ENCODE results near the gene PBX3. TPM values are rescaled to one million over a fixed set of nuclear protein-coding genes. Genes with fewer than 3 reads are reported as not detected.

PBX3 gene
- total and polyA plus RNA-seq, 8 donors, result 8.9 to 36.8 (median 21.5) TPM

GRCh38 chr9:126000256-126000655 is 253.1 kb downstream of the PBX3 start:
- DNase-seq (peak in 1 of 6 donors; percentile 17), FAIRE-seq (no peak), ATAC-seq (no peak)
- H3K4me1 ChIP-seq, result no peaks in the 10 kb centered on the region
- no peaks in the 10 kb centered on the region for H3K27me3 ChIP-seq
- H3K36me3 ChIP-seq, result no peaks in the 10 kb centered on the region
- H3K9me3 ChIP-seq, result no peaks in the 10 kb centered on the region
- H3K4me3 ChIP-seq, result no peak overlapping the region
- TF ChIP-seq, protein P1, sequence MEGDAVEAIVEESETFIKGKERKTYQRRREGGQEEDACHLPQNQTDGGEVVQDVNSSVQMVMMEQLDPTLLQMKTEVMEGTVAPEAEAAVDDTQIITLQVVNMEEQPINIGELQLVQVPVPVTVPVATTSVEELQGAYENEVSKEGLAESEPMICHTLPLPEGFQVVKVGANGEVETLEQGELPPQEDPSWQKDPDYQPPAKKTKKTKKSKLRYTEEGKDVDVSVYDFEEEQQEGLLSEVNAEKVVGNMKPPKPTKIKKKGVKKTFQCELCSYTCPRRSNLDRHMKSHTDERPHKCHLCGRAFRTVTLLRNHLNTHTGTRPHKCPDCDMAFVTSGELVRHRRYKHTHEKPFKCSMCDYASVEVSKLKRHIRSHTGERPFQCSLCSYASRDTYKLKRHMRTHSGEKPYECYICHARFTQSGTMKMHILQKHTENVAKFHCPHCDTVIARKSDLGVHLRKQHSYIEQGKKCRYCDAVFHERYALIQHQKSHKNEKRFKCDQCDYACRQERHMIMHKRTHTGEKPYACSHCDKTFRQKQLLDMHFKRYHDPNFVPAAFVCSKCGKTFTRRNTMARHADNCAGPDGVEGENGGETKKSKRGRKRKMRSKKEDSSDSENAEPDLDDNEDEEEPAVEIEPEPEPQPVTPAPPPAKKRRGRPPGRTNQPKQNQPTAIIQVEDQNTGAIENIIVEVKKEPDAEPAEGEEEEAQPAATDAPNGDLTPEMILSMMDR (IDR thresholded peaks at IDR 0.05), result no peak
- 84 to 86% methylated on average over 6 of the region's 6 CpGs for WGBS, 2 donors
- no peak overlapping the region for H3K27ac ChIP-seq
- intact Hi-C loops (cut with DNase I), result no loop called here

GRCh38 chr9:126000731-126001580 is 253.8 kb downstream of the PBX3 start:
- 61 to 63% methylated on average over 23 of the region's 23 CpGs for WGBS, 2 donors

GRCh38 chr9:126001581-126002225 is 254.5 kb downstream of the PBX3 start:
- FAIRE-seq, result no peak
- no peaks in the 10 kb centered on the region for H3K36me3 ChIP-seq
- WGBS, 2 donors, result 78 to 79% methylated on average over 24 of the region's 24 CpGs
- no peaks in the 10 kb centered on the region for H3K4me1 ChIP-seq
- no peak overlapping the region for H3K4me3 ChIP-seq
- TF ChIP-seq, protein P1 (IDR thresholded peaks at IDR 0.05), result no peak
- no peak for ATAC-seq
- H3K27me3 ChIP-seq, result no peaks in the 10 kb centered on the region
- no peak overlapping the region for H3K27ac ChIP-seq
- peak in 1 of 6 donors; percentile 33 for DNase-seq
- H3K9me3 ChIP-seq, result no peaks in the 10 kb centered on the region
- intact Hi-C loops (cut with DNase I), result no loop called here

More at GRCh38 chr9:126000731-126001580, 253.8 kb downstream of the PBX3 start:
- H3K4me1 ChIP-seq, result no peaks in the 10 kb centered on the region
- intact Hi-C loops (cut with DNase I), result no loop called here
- ATAC-seq (no peak), DNase-seq (peak in 1 of 6 donors; percentile 49), FAIRE-seq (no peak)
- no peak overlapping the region for H3K4me3 ChIP-seq
- H3K36me3 ChIP-seq, result no peaks in the 10 kb centered on the region
- no peaks in the 10 kb centered on the region for H3K9me3 ChIP-seq
- H3K27me3 ChIP-seq, result no peaks in the 10 kb centered on the region
- TF ChIP-seq, protein P1 (IDR thresholded peaks at IDR 0.05), result no peak
- H3K27ac ChIP-seq, result no peak overlapping the region

GRCh38 chr9:126002476-126003350 is 255.5 kb downstream of the PBX3 start:
- FAIRE-seq, result no peak
- H3K27me3 ChIP-seq, result no peaks in the 10 kb centered on the region
- no peaks in the 10 kb centered on the region for H3K36me3 ChIP-seq
- no peaks in the 10 kb centered on the region for H3K9me3 ChIP-seq
- TF ChIP-seq, protein P1 (IDR thresholded peaks at IDR 0.05), result no peak
- H3K27ac ChIP-seq, result no peak overlapping the region
- no peak overlapping the region for H3K4me3 ChIP-seq
- H3K4me1 ChIP-seq, result no peaks in the 10 kb centered on the region
- intact Hi-C loops (cut with DNase I), result no loop called here
- DNase-seq, result peak in 1 of 6 donors; percentile 37
- 81 to 83% methylated on average over 21 of the region's 21 CpGs for WGBS, 2 donors
- ATAC-seq, result no peak

All from pancreas (tissue), 10 donors.